Cardiac muscle cell (in vitro differentiated cells and primary cell): ENCODE data around the gene MGAT4B. TPM values are rescaled to one million over a fixed set of nuclear protein-coding genes. Genes with fewer than 3 reads are reported as not detected.

ENCODE experiments used
- DNase-seq, 2 donors: peaks; one replicate each; pipeline versions ENCODE4 v3.0.0 to v3.0.0-alpha.2; 2010 to 2017; ENCODE audit warnings: low read depth in 1 of 2, low spot score in 1 of 2
- H3K27ac ChIP-seq: fragments of 200-600 bp; sonication (generic); 2 replicates; pipeline ENCODE4 v1.5.1; 2016
- H3K27me3 ChIP-seq: fragments of 200-600 bp; sonication (generic); 2 replicates; pipeline ENCODE4 v1.6.0; 2016; ENCODE audit warnings: control low read depth
- H3K36me3 ChIP-seq: fragments of 200-600 bp; sonication (generic); 2 replicates; pipeline ENCODE4 v1.5.1; 2016; ENCODE audit warnings: control low read depth
- H3K4me1 ChIP-seq: fragments of 200-600 bp; sonication (generic); 2 replicates; pipeline ENCODE4 v1.8.1; 2017; ENCODE audit warnings: low read depth, mild to moderate bottlenecking, mixed run types
- H3K4me3 ChIP-seq: fragments of 200-600 bp; sonication (generic); 2 replicates; pipeline ENCODE4 v1.5.1; 2016; ENCODE audit warnings: mild to moderate bottlenecking
- H3K9me3 ChIP-seq: fragments of 200-600 bp; sonication (generic); 2 replicates; pipeline ENCODE4 v1.5.1; 2017; ENCODE audit warnings: low read depth, mild to moderate bottlenecking, control low read depth
- polyA plus RNA-seq: library from polyadenylated mRNA; unstranded; fragments of >200 nt; fragmentation: Nextera tagmentation; extraction: Ambion mirVana; gene quantifications from 2 replicates; pipeline ENCODE4 v1.2.1, GENCODE V29; 2016
- total RNA-seq: library from RNA; depleted of rRNA; stranded (reverse); fragments of >200 nt; gene quantifications from 2 replicates; pipeline ENCODE4 v1.2.3, GENCODE V29; 2016
- TF ChIP-seq, protein P1 (sequence below): IDR thresholded peaks from 2 replicates; pipeline ENCODE4 v1.5.1; 2012; ENCODE audit warnings: low read depth, mild to moderate bottlenecking, low read length

MGAT4B gene
- total and polyA plus RNA-seq, 2 experiments from 2014 or later: 184 to 192 TPM

DNA sequence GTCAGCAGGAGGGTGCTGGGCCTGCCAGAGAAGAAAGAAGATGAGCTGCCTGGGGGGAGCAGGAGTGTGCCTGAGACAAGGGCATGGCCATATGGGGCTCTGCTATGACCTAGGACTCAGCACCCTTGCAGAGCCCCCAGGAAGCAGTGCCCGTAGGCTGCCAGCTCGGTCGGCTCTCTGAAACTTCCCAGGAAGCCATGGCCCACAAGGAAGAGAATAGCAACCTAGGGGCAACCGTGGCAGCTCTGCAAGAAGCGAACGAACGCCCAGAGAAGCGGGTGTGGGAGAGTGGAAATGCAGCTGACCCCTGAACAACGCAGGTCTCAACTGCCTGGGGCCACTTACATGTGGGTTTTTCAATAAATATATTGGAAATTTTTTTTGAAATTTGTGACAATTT, 23.5 kb downstream of the MGAT4B start:
- Histone ChIP-seq H3K4me3 (no peak overlapping the region), H3K4me1 (no peaks in the 10 kb centered on the region), H3K36me3 (peaks cover 6% of the 10 kb centered on the region), H3K27me3 (no peaks in the 10 kb centered on the region), H3K9me3 (no peaks in the 10 kb centered on the region), H3K27ac (no peak overlapping the region)
- no peak for DNase-seq
- TF ChIP-seq, protein P1, sequence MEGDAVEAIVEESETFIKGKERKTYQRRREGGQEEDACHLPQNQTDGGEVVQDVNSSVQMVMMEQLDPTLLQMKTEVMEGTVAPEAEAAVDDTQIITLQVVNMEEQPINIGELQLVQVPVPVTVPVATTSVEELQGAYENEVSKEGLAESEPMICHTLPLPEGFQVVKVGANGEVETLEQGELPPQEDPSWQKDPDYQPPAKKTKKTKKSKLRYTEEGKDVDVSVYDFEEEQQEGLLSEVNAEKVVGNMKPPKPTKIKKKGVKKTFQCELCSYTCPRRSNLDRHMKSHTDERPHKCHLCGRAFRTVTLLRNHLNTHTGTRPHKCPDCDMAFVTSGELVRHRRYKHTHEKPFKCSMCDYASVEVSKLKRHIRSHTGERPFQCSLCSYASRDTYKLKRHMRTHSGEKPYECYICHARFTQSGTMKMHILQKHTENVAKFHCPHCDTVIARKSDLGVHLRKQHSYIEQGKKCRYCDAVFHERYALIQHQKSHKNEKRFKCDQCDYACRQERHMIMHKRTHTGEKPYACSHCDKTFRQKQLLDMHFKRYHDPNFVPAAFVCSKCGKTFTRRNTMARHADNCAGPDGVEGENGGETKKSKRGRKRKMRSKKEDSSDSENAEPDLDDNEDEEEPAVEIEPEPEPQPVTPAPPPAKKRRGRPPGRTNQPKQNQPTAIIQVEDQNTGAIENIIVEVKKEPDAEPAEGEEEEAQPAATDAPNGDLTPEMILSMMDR: no peak

DNA sequence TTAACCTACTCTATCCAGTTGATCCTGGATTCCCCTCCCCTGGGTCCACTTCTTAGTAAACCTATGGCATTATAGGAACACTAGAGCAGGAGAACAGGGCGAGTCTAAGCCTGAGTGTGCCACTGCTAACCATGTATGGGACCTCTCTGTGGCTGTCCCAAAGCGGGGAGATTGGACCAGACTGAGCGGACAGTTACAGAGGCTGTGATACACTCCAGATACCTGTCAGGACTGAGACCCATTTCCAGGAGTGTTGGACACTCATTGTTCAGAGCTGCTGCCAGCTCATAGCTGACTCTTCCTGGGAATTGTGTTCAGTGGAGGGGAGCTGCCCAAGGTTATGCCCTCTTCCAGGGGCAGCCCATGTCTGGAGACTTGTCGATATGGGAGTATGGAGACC, 24.8 kb downstream of the MGAT4B start:
- Histone ChIP-seq H3K9me3 (no peaks in the 10 kb centered on the region), H3K27me3 (no peaks in the 10 kb centered on the region), H3K4me3 (no peak overlapping the region), H3K27ac (no peak overlapping the region), H3K4me1 (no peaks in the 10 kb centered on the region), H3K36me3 (peaks cover 12% of the 10 kb centered on the region)
- DNase-seq: no peak
- TF ChIP-seq, protein P1: no peak

DNA sequence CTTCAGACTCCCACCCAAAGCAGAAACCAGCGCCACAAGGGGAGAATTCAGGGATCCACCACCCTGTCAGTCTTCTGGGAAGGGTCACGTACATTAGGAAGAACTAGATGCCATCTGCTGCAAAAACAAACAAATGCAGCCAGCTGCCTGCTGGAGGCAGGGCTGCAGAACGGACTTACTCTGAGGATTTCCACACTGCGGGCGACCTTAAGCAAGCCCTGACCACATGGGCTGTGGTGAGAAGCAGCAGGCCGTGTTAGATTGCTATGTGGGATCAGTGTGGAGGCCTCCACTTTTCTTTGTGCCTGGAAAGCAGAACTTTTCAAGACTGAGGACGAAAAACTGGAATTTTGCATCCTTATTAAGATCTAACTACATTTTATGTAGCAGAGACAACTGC, 26.3 kb downstream of the MGAT4B start:
- TF ChIP-seq, protein P1: no peak
- DNase-seq: no peak
- H3K36me3 ChIP-seq: peaks cover 22% of the 10 kb centered on the region
- H3K4me1 ChIP-seq: no peaks in the 10 kb centered on the region
- no peak overlapping the region for H3K27ac ChIP-seq
- H3K27me3 ChIP-seq: no peaks in the 10 kb centered on the region
- no peak overlapping the region for H3K4me3 ChIP-seq
- H3K9me3 ChIP-seq: no peaks in the 10 kb centered on the region

DNA sequence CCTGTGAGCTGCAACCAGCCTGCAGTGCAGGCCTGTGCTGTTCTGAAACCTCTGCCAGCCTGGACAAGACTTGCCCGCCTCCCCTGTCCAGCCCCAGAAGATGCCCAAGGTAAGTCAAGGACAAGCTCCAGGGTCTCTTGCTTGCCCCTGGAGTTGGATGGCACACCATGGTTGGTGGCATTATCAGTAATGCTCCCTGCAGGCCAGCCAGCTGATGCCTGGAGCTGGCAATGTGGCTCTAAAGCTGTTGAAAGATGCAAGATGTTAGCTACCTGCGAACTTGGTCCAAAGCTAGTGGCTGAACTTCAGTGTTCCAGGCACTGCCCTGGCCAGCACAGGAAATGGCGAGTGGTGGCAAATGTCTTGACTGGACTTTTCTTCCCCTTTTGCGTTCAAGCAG, 26.8 kb downstream of the MGAT4B start:
- peaks cover 28% of the 10 kb centered on the region for H3K36me3 ChIP-seq
- H3K27ac ChIP-seq: no peak overlapping the region
- H3K9me3 ChIP-seq: no peaks in the 10 kb centered on the region
- H3K4me1 ChIP-seq: no peaks in the 10 kb centered on the region
- no peak for DNase-seq
- TF ChIP-seq, protein P1: no peak
- no peaks in the 10 kb centered on the region for H3K27me3 ChIP-seq
- no peak overlapping the region for H3K4me3 ChIP-seq

DNA sequence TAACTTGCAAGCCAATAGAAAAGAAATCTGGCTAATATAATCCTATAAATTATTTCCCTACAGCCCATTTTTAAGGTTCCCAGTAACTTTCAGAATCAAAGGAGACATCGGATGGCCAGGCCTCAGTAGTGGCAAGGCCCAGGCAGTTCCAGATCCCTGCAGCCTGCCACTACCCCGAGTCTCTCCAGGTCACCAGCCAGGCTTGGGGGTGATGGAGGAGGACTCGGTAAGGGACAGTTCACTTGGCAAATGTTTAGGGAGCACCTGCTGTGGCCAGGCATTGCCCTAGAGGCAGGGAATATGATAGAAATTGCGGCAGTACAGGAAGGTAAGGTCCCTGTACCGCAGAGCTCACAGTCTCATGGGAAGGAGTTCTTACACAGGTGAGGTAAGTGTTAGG, 28.1 kb downstream of the MGAT4B start:
- H3K27me3 ChIP-seq: no peaks in the 10 kb centered on the region
- H3K4me1 ChIP-seq: no peaks in the 10 kb centered on the region
- H3K27ac ChIP-seq: no peak overlapping the region
- H3K4me3 ChIP-seq: no peak overlapping the region
- DNase-seq: no peak
- TF ChIP-seq, protein P1: no peak
- H3K9me3 ChIP-seq: no peaks in the 10 kb centered on the region
- peaks cover 33% of the 10 kb centered on the region for H3K36me3 ChIP-seq

DNA sequence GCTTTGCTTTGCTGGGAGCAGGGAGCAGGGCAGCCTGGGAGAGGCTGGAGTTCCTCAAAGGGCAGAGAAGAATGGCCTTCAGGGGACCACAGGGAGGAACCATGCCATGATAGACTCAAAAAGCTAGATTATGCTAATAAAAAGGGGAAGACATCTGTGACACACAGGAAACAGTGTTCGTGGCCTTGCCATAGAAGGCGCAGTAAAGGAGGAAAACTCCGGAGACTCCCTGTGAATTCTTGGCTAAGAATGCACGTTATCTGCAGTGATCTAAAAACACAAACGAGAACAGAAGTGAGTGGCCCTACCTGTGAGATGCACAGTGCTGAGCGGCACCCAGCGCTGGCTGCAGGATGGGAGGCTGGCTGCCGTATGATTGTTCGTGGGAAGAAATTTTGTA, 28.8 kb downstream of the MGAT4B start:
- H3K36me3 ChIP-seq: peaks cover 38% of the 10 kb centered on the region
- DNase-seq: no peak
- H3K4me1 ChIP-seq: no peaks in the 10 kb centered on the region
- no peaks in the 10 kb centered on the region for H3K27me3 ChIP-seq
- H3K27ac ChIP-seq: no peak overlapping the region
- TF ChIP-seq, protein P1: no peak
- no peaks in the 10 kb centered on the region for H3K9me3 ChIP-seq
- H3K4me3 ChIP-seq: no peak overlapping the region
